ENCODE measurements around the gene SLC9A1. TPM values are rescaled to one million over a fixed set of nuclear protein-coding genes. Genes with fewer than 3 reads are reported as not detected.

SLC9A1 gene
- total RNA-seq, result 1 to 10 TPM; 1.7 to 4.3 (median 3.0) TPM
- long read RNA-seq, partial matches to known transcripts, result 0 of 1 reads
- long read RNA-seq, other reads (novel, unspliced or antisense), result 1 of 1 reads

- H3K27ac ChIP-seq, result peak within 1 kb of the TSS; percentile 56 to 83 (median 82)
- ATAC-seq (peak; percentile 95 to 98 (median 96)), DNase-seq (peak; percentile 95)
- H3K4me1 ChIP-seq, result peaks cover 0 to 28% (median 2%) of the 10 kb centered on the region in 4 donors
- no peaks in the 10 kb centered on the region for H3K9me3 ChIP-seq
- TF ChIP-seq CTCF (IDR thresholded peaks at IDR 0.05) (peak; percentile 58 to 89 (median 84)), POLR2A (IDR thresholded peaks at IDR 0.05) (peak; percentile 99)
- WGBS (ENCODE audit: insufficient coverage, low coverage, low lambda C conversion rate, missing lambda C conversion rate), result 2% methylated on average over 25 of the region's 40 CpGs
- H3K27me3 ChIP-seq, result no peaks in the 10 kb centered on the region
- no peaks in the 10 kb centered on the region for H3K36me3 ChIP-seq
- intact Hi-C loops (cut with DNase I), result loop anchor here in 1 of 2 donors (10.0 kb wide), 1 partner anchor 50 kb away; no protein-coding TSS in a partner anchor
- H3K4me3 ChIP-seq, result peak within 1 kb of the TSS; percentile 63 to 80 (median 72)
These were observed at the start of gene SLC9A1 for GRCh38 chr1:27154991-27155781. Gene SLC9A1 (minus strand): TSS chr1:27155125. CDS start chr1:27154334, 791 bp downstream.

GRCh38 chr1:27203946-27204345 lies 49.0 kb upstream of the SLC9A1 start:
- no CpG with 5 or more reads among the region's 1 CpG for WGBS (ENCODE audit: insufficient coverage, low coverage, low lambda C conversion rate, missing lambda C conversion rate)

GRCh38 chr1:27201295-27201694 lies 46.4 kb upstream of the SLC9A1 start:
- no peaks in the 10 kb centered on the region for H3K4me1 ChIP-seq
- no peaks in the 10 kb centered on the region for H3K9me3 ChIP-seq
- H3K36me3 ChIP-seq, result no peaks in the 10 kb centered on the region
- DNase-seq (no peak), ATAC-seq (no peak)
- H3K27me3 ChIP-seq, result no peaks in the 10 kb centered on the region
- 88% methylated on average over 19 of the region's 24 CpGs for WGBS (ENCODE audit: insufficient coverage, low coverage, low lambda C conversion rate, missing lambda C conversion rate)
- intact Hi-C loops (cut with DNase I), result no loop called here
- no peak overlapping the region for H3K27ac ChIP-seq
- TF ChIP-seq POLR2A (IDR thresholded peaks at IDR 0.05) (no peak), CTCF (IDR thresholded peaks at IDR 0.05) (no peak)
- H3K4me3 ChIP-seq, result no peak overlapping the region

More at GRCh38 chr1:27203946-27204345, 49.0 kb upstream of the SLC9A1 start:
- Histone ChIP-seq H3K27ac (no peak overlapping the region), H3K4me3 (no peak overlapping the region), H3K4me1 (no peaks in the 10 kb centered on the region), H3K36me3 (no peaks in the 10 kb centered on the region), H3K27me3 (no peaks in the 10 kb centered on the region), H3K9me3 (no peaks in the 10 kb centered on the region)
- ATAC-seq, result no peak
- DNase-seq, result no peak
- intact Hi-C loops (cut with DNase I), result no loop called here
- TF ChIP-seq CTCF (IDR thresholded peaks at IDR 0.05) (no peak), POLR2A (IDR thresholded peaks at IDR 0.05) (no peak)

DNA sequence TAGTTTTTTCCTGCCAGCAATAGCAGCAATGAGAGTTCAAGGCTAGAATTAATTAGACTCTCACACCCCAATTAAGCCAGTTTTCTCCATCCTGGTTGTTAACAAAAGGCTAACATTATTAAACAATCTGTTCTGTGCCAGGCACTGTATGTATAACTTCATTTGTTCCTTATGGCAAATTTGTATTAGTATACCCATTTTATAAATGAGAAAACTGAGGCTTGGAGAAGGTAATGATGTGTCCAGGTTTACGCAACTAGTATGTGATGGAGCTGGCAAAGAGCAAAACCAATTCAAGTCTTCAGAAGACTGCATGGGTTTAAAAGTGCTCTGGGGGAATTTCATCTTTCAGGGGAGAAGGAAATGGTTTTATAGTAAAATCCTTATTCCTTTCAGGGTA lies 38.3 kb upstream of the SLC9A1 start:
- no peak overlapping the region for H3K4me3 ChIP-seq
- no peaks in the 10 kb centered on the region for H3K36me3 ChIP-seq
- TF ChIP-seq POLR2A (IDR thresholded peaks at IDR 0.05) (no peak), CTCF (IDR thresholded peaks at IDR 0.05) (no peak)
- no peaks in the 10 kb centered on the region for H3K9me3 ChIP-seq
- WGBS (ENCODE audit: insufficient coverage, low coverage, low lambda C conversion rate, missing lambda C conversion rate), result 100% methylated on average over 1 of the region's 1 CpG
- no peak for DNase-seq
- intact Hi-C loops (cut with DNase I), result loop anchor here (10.0 kb wide), 2 partner anchors 88 to 102 kb away; no protein-coding TSS in a partner anchor
- no peak overlapping the region for H3K27ac ChIP-seq
- H3K27me3 ChIP-seq, result no peaks in the 10 kb centered on the region
- no peak for ATAC-seq
- H3K4me1 ChIP-seq, result peaks cover 0 to 10% (median 0%) of the 10 kb centered on the region in 4 donors

All from right lobe of liver (tissue), 6 donors.